GM21825 (cell line): ENCODE results near the gene MAN1C1.
"Not testable (repeated sequence)": the region's sequence is repeated elsewhere in the genome, so short reads cannot be mapped to it uniquely, and the experiment has no call there.

ENCODE experiments used
- ATAC-seq: cut with Tn5 transposase; IDR thresholded peaks from one replicate; pipeline ENCODE4 v1.9.1; 2021; ENCODE audit warnings: mild to moderate bottlenecking, moderate library complexity; ENCODE audit not compliant: unreplicated experiment

MAN1C1 gene

DNA sequence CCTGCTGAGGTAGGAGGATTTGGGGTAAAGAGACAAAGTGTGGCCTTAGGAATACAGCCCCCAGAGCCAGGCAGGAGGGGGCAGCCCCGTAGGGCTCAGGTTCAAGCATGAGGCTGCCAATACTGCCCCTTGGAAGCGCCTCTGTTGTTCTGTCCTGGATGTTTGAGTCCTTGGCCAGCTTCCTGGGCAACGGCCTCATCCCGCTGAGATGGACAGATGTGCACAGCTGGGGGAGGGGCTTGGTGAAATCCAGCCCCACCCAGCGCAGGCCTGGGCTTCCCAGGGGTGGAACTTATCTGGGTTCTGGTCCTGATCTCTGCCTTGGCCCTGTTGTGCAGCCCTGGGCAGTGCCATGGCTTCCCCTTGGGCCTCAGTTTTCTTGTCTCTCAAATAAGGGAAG, 34.8 kb upstream of the MAN1C1 start:
- no peak for ATAC-seq

DNA sequence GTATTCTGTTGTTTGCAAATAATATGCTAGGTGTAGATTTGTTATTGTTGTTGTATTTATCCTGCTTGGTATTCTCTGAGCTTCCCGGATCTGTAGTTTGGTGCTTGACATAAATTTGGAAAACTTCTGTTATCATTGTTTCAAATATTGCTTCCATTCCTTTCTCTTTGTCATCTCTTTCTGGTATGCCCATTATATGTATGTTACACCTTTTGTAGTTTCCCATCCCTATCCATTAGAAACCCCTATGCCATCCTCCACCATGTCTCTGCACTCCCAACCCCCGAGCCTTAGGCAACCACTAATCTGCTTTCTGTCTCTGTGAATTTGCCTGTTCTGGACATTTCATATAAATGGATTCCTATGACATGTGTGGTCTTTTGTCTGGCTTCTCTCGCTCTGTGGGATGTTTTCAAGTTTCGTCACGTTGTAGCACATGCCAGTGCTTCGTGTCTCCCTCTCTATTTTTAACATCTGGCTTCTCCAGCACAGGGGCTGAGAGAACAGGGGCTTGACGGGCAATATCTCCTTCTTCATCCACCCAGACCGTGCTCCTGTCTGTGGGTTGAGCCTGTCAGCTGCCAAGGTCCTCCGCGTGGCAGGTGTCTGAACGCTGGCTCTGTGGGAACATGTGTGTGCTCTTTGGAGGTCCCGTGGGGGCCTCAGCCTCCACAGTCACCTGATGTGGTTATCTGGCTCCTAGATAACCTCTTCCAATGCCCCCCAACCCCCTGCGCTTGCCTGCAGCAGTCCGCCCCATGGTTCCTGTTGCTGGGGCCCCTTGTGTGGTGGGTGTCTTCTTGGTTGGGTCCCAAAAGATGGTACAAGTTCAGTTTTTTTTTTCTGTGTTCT, 32.8 kb upstream of the MAN1C1 start:
- no peak for ATAC-seq

DNA sequence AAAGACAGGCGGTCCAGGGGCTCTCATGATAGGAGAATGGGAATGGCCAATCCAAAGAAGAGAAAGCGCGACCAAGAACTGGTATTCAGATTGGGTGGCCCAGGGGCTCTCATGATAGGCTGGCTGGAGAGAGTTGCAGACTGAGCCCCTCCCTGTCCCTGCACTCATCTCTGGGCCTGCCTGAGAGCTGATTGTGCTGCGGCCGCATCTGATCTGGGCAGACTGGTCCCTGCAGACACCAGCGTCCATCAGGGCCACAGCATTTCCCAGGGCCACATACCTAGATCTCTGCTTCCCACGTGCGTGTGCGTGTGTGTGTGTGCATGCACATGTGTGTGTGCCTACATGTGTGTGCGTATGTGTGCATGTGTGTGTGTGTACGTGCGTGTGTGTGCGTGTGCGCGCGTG, 30.4 kb upstream of the MAN1C1 start:
- no peak for ATAC-seq

DNA sequence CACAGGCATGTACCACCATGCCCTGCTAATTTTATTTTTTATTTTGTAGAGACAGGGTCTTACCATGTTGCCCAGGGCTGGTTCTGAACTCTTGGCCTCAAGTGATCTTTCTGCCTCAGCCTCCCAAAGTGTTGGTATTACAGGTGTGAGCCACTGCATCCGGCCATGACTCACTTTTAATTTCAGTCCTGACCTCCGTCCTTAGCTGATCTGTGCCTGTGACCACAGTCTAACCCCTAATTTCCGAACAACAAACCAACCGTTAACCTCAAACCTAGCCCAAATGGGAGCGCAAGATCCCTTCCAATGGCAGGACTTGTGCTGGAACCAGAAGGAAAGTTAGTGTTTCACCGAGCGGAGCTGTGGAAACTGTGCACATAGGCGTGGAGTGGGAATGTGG, 29.3 kb upstream of the MAN1C1 start:
- no peak for ATAC-seq

DNA sequence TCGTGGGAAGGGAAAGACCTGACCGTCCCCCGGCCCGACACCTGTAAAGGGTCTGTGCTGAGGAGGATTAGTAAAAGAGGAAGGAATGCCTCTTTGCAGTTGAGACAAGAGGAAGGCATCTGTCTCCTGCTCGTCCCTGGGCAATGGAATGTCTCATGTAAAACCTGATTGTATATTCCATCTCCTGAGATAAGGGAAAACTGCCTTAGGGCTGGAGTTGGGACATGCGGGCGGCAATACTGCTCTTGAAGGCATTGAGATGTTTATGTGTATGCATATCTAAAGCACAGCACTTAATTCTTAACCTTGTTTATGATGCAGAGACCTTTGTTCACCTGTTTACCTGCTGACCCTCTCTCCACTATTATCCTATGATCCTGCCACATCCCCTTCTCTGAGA, 28.4 kb upstream of the MAN1C1 start:
- ATAC-seq, result not testable (repeated sequence)

DNA sequence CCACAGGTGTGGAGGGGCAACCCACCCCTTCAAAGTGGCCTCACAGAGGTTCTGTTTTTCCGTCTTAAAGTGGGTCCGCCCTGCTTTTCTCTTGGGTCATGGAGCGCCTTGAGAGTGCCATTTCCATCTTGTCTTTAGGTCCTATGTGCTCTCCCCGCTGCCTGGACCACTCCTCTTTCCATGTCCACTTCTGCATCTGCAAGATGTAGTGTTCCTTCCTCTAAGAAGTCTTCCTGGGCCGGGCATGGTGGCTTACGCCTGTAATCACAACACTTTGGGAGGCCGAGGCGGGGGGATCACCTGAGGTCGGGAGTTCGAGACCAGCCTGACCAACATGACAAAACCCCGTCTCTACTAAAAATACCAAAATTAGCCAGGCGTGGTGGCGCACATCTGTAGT, 27.8 kb upstream of the MAN1C1 start:
- not testable (repeated sequence) for ATAC-seq

DNA sequence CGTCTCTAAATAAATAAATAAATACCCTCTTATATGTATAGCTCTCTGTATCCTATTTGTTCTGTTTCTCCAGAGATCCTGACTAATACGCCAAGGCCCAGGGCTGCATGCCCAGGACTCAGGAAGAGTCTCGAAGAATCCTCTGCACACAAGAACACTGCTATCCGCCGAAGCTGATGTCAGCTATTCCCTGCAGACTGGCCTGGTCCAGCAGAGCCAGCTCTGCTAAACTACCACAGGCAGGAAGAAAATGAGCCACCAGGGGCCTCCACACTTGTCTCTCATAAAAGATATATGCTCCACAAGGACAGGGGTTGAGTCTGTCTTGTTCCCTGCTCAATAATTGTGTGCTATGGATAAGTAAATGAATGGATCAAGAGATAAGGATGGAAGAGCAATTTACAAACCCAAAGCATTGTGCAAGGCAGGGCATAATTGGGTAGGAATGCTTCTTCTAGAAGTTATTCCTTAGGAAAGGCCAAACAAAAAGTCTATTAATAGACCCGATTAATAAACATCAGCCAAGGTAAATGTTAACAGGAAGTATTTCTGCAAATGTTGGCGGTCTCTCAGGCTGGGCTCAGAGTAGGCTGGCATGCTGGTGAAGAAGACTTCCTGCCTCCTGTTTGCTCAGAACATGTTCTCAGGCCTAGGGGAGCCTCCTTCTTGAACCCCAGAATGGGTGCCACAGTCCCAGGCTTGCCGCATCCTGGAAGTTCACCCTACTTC, 26.3 kb upstream of the MAN1C1 start:
- ATAC-seq, result no peak

DNA sequence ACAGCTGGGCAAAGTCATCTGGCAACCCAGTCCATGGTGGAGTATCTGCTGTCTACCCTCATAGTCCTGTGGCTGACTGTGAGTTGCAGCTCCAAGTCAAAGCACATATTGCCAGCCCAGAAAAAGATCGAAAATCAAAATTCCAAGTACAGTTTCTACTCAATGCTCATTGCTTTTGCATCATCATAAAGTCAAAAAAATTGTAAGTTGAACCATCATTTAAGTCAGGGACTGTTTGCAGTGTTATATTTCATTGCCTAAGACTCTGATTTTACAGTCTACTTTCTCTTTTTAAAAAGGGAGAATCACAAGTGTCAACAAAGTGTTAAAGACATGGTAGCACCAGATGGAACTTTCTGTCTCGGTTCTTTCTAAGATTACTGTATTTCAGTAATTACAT, 22.7 kb upstream of the MAN1C1 start:
- no peak for ATAC-seq

DNA sequence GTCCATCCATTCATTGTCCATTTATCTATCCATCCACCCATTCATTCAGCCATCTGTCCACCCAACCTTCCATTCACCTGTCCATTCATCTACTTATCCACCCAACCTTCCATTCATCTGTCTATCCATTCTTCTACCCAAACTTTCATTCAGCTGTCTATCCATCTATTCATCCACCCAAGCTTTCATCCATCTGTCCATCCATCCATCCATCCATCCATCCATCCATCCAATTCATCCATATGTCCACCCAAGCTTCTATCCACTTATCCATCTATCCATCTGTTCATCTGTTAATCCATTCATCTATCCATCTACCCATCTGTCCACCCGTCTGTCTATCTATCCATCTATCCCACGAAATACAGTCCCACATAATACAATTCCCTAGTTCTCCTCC, 21.6 kb upstream of the MAN1C1 start:
- no peak for ATAC-seq

DNA sequence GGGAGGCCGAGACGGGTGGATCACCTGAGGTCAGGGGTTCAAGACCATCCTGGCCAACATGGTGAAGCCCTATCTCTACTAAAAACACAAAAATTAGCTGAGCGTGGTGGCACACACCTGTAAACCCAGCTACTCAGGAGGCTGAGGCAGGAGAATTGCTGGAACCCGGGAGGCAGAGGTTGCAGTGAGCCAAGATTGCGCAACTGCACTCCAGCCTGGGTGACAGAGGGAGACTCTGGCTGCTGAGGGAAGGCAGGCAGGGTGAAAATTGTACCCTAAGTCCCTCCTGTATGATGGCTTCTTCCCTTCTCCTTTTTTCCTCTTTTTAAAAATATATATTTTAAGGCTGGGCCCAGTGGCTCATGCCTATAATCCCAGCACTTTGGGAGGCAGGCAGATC, 19.9 kb upstream of the MAN1C1 start:
- ATAC-seq, result not testable (repeated sequence)

DNA sequence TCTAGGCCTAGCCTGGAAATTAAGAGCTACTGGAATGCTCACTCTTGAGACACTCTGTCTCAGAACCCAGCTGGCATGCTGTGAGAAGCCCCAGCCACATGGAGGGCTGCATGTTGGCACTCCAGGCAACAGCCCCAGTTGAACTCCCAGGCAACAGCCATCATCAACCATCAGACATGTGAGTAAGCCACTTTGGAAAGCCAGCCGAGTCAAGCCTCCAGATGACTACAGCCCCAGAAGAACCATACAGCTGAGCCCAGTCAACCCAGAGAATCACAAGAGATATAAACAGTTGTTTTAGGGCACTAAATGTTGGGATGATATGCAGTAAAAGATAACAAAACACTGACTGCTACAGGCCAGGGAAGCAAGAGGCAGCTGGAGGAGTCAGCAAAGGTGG, 17.7 kb upstream of the MAN1C1 start:
- ATAC-seq, result no peak

DNA sequence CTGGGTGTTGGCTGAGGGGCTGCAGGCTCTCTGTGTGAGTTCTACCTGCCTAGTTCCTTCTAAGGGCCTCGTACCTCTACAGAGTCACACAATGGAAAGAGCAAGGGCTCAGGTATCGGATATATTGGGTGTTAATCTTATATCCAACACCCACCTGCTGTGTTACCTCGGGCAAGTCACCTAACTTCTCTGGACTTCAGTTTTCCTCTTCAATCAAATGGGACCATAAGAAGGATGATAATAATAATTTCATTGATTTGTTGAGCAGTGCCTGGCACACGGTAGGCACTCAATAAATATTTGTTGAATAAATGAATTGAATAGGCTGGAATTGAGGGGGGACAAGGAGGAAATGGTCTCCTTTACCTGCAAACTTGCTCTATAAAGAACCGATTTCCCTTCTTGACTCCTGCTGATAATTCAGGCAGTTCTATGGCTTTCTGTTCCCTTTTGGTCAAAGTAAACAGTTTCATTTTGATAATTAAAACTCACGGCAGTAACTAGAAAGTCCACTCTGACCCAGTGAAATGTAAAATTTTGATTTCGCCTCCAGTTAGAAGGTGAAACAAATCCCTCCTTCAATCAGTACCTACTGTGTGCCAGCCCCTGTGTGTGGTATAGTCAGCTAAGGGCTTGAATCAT, 16.5 kb upstream of the MAN1C1 start:
- no peak for ATAC-seq

DNA sequence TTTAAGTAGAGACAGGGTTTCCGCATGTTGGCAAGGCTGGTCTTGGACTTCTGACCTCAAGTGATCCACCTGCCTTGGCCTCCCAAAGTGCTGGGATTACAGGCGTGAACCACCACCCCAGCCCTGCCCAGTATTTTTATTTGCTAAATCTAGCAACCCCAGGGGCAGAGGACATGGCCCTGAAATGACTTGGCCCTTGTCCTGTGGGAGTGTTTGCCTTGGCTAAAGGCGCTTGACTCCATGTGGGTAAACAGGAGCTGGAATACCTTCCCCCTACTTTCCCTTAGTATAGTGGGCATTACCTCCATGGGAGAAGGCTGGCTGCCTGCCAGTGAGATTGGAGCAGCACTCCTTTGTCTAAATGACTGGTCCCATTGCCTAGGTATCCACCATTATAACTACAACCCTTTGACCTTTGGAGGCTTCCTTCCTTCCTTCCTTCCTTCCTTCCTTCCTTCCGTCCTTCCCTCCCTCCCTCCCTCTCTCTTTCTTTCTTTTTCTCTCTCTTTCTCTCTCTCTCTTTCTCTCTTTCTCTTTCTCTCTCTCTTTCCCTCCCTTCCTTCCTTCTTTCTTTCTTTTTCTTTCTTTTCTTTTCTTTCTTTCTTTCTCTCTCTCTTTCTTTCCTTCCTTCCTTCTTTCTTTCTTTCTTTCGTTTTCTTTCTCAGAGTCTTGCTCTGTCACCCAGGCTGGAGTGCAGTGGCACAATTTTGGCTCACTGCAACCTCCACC, 15.5 kb upstream of the MAN1C1 start:
- ATAC-seq, result not testable (repeated sequence)

DNA sequence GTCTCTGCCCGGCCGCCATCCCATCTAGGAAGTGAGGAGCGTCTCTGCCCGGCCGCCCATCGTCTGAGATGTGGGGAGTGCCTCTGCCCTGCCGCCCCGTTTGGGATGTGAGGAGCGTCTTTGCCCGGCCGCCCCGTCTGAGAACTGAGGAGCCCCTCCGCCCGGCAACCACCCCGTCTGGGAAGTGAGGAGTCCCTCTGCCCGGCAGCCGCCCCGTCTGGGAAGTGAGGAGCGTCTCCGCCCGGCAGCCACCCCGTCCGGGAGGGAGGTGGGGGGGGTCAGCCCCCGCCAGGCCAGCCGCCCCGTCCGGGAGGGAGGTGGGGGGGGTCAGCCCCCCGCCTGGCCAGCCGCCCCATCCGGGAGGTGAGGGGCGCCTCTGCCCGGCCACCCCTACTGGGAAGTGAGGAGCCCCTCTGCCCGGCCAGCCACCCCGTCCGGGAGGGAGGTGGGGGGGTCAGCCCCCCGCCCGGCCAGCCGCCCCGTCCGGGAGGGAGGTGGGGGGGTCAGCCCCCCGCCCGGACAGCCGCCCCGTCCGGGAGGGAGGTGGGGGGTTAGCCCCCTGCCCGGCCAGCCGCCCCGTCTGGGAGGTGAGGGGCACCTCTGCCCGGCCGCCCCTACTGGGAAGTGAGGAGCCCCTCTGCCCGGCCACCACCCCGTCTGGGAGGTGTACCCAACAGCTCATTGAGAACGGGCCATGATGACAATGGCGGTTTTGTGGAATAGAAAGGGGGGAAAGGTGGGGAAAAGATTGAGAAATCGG, 12.6 kb upstream of the MAN1C1 start:
- not testable (repeated sequence) for ATAC-seq

DNA sequence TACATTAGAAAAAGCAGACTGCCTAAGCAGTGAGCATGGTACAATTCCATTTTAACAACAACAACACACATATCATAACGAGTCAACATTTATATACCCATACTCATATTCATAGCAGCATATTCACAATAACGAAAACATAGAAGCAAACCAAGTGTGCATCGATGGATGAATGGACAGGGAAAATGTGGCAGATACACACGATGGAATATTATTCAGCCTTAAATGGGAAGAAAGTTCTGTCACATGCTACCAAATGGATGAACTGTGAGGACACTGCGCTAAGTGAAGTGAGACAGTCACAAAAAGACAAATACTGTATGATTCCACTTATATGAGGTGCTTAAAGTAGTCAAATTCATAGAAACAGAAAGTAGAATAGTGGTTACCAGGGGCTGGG, 9.5 kb upstream of the MAN1C1 start:
- ATAC-seq, result no peak

DNA sequence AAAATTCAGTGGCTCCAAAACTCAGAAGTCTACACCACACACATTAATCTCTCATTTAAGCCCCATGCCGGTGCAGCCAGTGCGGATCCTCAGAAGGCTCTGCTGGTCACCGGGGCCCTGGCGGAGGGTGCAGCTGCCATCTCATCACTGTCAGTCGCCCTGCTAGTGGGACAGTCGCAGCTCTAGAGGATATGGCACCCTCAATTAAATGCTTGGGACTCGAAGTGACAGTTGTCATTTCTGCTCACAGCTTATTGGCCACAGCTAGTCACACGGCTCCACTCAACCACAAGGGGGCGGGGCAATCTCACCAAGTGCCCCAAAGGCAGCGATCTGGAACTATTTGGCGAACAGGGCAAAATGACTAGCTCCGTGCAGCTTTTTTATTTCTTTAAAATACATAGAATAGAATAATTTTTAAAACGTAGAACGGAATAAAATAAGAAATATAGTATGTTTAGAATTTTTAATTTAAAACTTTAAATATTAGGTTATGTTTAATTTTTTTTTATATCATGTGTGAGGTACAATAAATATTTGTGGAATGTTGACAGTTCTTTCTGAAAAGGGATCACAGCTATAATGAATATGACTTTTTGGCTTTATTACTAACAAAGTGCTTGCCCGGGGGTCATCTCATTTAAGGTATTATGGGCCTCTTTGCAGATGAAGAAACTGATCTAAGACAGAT, 8.0 kb upstream of the MAN1C1 start:
- ATAC-seq, result peak; percentile 64

DNA sequence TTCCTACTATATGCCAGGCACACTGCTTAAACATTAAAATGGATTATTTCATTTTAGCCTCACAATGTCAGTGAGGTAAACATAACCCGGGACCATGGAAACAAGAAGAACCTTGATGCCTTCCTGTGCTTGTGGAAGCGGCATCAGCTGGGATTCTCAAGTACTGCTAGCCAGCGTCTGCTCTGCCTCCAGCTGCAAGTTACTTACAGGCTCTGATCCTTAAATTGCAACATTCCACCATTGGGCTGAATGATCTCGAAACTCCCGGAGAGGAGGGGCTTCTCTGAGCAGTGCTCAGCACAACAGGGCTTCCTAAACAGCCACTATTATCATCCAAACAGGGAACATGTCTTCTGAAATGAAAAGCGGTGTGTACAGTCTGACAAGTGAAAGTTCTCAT, 6.7 kb upstream of the MAN1C1 start:
- no peak for ATAC-seq

DNA sequence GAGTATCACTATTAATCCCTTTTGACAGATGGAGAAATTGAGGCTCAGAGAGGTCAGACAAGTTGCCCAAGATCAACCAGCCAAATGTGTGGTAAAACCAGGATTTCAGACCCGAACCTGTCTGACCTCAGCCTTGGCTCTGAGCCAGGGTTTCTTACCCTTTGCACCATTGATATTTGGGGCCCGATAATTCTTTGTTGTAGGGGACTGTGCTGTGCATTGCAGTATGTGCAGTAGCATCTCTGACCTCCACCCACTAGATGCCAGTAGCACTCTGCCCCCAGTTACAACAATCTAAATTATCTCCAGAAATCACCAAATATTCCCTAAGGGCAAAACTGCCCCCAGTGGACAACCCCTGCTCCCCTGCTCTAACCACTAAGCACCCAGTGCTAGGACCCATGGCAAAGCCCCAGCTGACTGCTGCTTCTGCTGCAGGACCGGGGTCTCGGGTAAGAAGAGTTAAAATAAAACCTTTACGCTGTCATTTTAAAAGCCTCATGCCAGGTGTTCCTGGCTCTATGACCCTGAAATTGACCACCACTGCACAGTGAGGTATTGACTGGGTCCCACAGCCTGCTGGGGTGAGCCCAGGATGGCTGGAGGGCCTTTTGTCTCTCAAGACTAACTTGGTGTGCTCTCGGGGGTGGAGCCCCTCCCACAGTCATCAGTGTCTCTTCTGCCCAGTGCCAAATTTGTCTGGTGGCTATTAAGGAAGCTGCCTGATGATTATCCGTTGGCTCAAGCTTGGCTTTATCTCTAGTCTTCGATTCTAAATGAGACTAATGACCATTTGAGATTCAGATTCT, 5.6 kb upstream of the MAN1C1 start:
- no peak for ATAC-seq

DNA sequence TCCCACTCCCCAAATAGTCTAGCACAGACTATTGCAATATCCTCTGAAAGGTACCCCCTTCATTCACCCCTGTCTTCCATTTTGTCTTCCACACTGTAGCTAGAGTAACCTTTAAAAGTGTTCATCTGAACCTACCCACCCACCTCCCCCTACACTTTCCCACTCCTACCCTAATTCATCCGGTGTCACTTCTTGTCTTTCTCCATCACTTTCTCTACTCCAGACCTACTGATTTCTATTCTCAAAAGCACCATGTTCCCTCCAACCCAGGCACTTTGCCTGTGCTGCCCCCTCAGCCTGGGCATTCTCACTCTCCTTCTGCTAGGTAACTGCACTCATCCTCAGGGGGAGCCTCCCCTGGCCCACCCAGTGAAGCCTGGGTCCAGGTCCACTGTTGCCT, 4.7 kb upstream of the MAN1C1 start:
- no peak for ATAC-seq
